HG03558 (cell line): ENCODE data around the gene NEDD8.
"Not testable (repeated sequence)": the region's sequence is repeated elsewhere in the genome, so short reads cannot be mapped to it uniquely, and the experiment has no call there.

ENCODE experiments used
- ATAC-seq: cut with Tn5 transposase; IDR thresholded peaks from one replicate; pipeline ENCODE4 v1.9.1; 2021; ENCODE audit warnings: moderate number of reproducible peaks; ENCODE audit not compliant: unreplicated experiment; ENCODE audit errors: extremely low read depth

Gene NEDD8

GRCh38 chr14:24250354-24250753 lies 18.2 kb upstream of the NEDD8 start:
- no peak for ATAC-seq

- no peak for ATAC-seq
Observed at GRCh38 chr14:24249230-24250021, 17.3 kb upstream of the NEDD8 start.

- ATAC-seq: no peak
Observed at GRCh38 chr14:24247422-24247821, 15.3 kb upstream of the NEDD8 start.

GRCh38 chr14:24246765-24247212 lies 14.6 kb upstream of the NEDD8 start:
- ATAC-seq: no peak

- ATAC-seq: not testable (repeated sequence)
Observed at GRCh38 chr14:24245350-24245749, 13.2 kb upstream of the NEDD8 start.

- ATAC-seq: no peak
Observed at GRCh38 chr14:24243336-24243836, 11.2 kb upstream of the NEDD8 start.

- ATAC-seq: peak; percentile 43
Observed at GRCh38 chr14:24241829-24242443, 9.8 kb upstream of the NEDD8 start.

GRCh38 chr14:24240110-24240918 lies 8.1 kb upstream of the NEDD8 start:
- ATAC-seq: no peak

- no peak for ATAC-seq
Observed at GRCh38 chr14:24238527-24239037, 6.4 kb upstream of the NEDD8 start.

- ATAC-seq: no peak
Observed at GRCh38 chr14:24238123-24238522, 6.0 kb upstream of the NEDD8 start.

GRCh38 chr14:24237463-24237955 lies 5.3 kb upstream of the NEDD8 start:
- ATAC-seq: no peak

GRCh38 chr14:24236689-24237462 lies 4.7 kb upstream of the NEDD8 start:
- ATAC-seq: no peak

- no peak for ATAC-seq
Observed at GRCh38 chr14:24235804-24236688, 3.9 kb upstream of the NEDD8 start.

GRCh38 chr14:24234095-24235005 lies 2.2 kb upstream of the NEDD8 start:
- no peak for ATAC-seq

GRCh38 chr14:24233538-24233866 lies 1.3 kb upstream of the NEDD8 start:
- no peak for ATAC-seq

GRCh38 chr14:24232645-24233537 lies 724 bp upstream of the NEDD8 start, which contains the start of gene GMPR2:
TSS of gene GMPR2 (plus strand) at chr14:24232929. CDS start at chr14:24233254, 325 bp downstream.
- ATAC-seq: peak; percentile 31
